Superior temporal gyrus (tissue), 1 donor: ENCODE data around the gene RPS8.
"Not testable (repeated sequence)": the region's sequence is repeated elsewhere in the genome, so short reads cannot be mapped to it uniquely, and the experiment has no call there.

ENCODE experiments used
- DNase-seq: peaks from one replicate; pipeline ENCODE4 v3.0.0-alpha.2; 2016; ENCODE audit errors: extremely low spot score

RPS8 gene

GRCh38 chr1:44780583-44781121 is 5.3 kb downstream of the RPS8 start:
- DNase-seq: no peak

GRCh38 chr1:44783697-44784093 is 8.4 kb downstream of the RPS8 start:
- no peak for DNase-seq

- no peak for DNase-seq
Observed at GRCh38 chr1:44784094-44785028, 9.0 kb downstream of the RPS8 start.

GRCh38 chr1:44785029-44785380 is 9.7 kb downstream of the RPS8 start:
- DNase-seq: no peak

GRCh38 chr1:44785501-44786137 is 10.3 kb downstream of the RPS8 start:
- no peak for DNase-seq

- no peak for DNase-seq
Observed at GRCh38 chr1:44786138-44786840, 10.9 kb downstream of the RPS8 start.

GRCh38 chr1:44786841-44787426 is 11.6 kb downstream of the RPS8 start:
- no peak for DNase-seq

GRCh38 chr1:44787506-44787905 is 12.2 kb downstream of the RPS8 start:
- DNase-seq: no peak

GRCh38 chr1:44788120-44788860 is 12.9 kb downstream of the RPS8 start, which contains the start of gene BEST4:
Gene BEST4 (minus strand): TSS chr1:44788170. CDS start chr1:44787705, 465 bp downstream.
- no peak for DNase-seq

- DNase-seq: no peak
Observed at GRCh38 chr1:44790968-44791801, 15.8 kb downstream of the RPS8 start.

GRCh38 chr1:44792736-44793502 is 17.6 kb downstream of the RPS8 start:
- no peak for DNase-seq

- DNase-seq: not testable (repeated sequence)
Observed at GRCh38 chr1:44797886-44798285, 22.5 kb downstream of the RPS8 start.

- no peak for DNase-seq
Observed at GRCh38 chr1:44798481-44799365, 23.4 kb downstream of the RPS8 start.

- DNase-seq: peak; percentile 96
Observed at GRCh38 chr1:44799770-44800584, 24.6 kb downstream of the RPS8 start, which contains the start of gene PLK3. Gene PLK3 (plus strand): TSS chr1:44800377. CDS start chr1:44800464, 87 bp downstream.

- DNase-seq: no peak
Observed at GRCh38 chr1:44801491-44802305, 26.4 kb downstream of the RPS8 start.

- DNase-seq: no peak
Observed at GRCh38 chr1:44802306-44803061, 27.1 kb downstream of the RPS8 start.
